ENCODE data around the gene DPM3.
"Not testable (repeated sequence)": the region's sequence is repeated elsewhere in the genome, so short reads cannot be mapped to it uniquely, and the experiment has no call there.

Gene DPM3

GRCh38 chr1:155168456-155169210 is 28.3 kb upstream of the DPM3 start:
- Histone ChIP-seq H3K27ac (ENCODE audit: low read depth, low read length) (no peak overlapping the region), H3K27me3 (ENCODE audit: control insufficient read depth in 1 of 2, insufficient read depth in 2 of 2, low read length in 2 of 2) (no peaks in the 10 kb centered on the region), H3K36me3 (ENCODE audit: control insufficient read depth in 1 of 2, insufficient read depth in 2 of 2, low read length in 2 of 2) (peaks cover 0 to 19% of the 10 kb centered on the region in 2 donors), H3K4me3 (ENCODE audit: low read depth in 1 of 2, low read length in 2 of 2) (no peak overlapping the region), H3K4me1 (ENCODE audit: control insufficient read depth in 1 of 2, insufficient read depth in 2 of 2, low read length in 2 of 2) (peaks cover 16 to 20% of the 10 kb centered on the region in 2 donors), H3K9ac (ENCODE audit: low read depth in 1 of 2, low read length in 2 of 2) (no peak overlapping the region), H3K9me3 (ENCODE audit: control insufficient read depth in 1 of 2, low read length in 2 of 2) (no peaks in the 10 kb centered on the region)

GRCh38 chr1:155168105-155168445 is 27.7 kb upstream of the DPM3 start:
- peaks cover 0 to 19% of the 10 kb centered on the region in 2 donors for H3K36me3 ChIP-seq (ENCODE audit: control insufficient read depth in 1 of 2, insufficient read depth in 2 of 2, low read length in 2 of 2)

GRCh38 chr1:155167166-155168104 is 27.1 kb upstream of the DPM3 start:
- Histone ChIP-seq H3K9ac (ENCODE audit: low read depth in 1 of 2, low read length in 2 of 2) (no peak overlapping the region), H3K9me3 (ENCODE audit: control insufficient read depth in 1 of 2, low read length in 2 of 2) (no peaks in the 10 kb centered on the region), H3K27me3 (ENCODE audit: control insufficient read depth in 1 of 2, insufficient read depth in 2 of 2, low read length in 2 of 2) (no peaks in the 10 kb centered on the region), H3K36me3 (ENCODE audit: control insufficient read depth in 1 of 2, insufficient read depth in 2 of 2, low read length in 2 of 2) (peaks cover 0 to 19% of the 10 kb centered on the region in 2 donors), H3K4me1 (ENCODE audit: control insufficient read depth in 1 of 2, insufficient read depth in 2 of 2, low read length in 2 of 2) (peaks cover 12 to 15% of the 10 kb centered on the region in 2 donors), H3K27ac (ENCODE audit: low read depth, low read length) (no peak overlapping the region), H3K4me3 (ENCODE audit: low read depth in 1 of 2, low read length in 2 of 2) (peak overlapping the region; percentile 14 to 46)

More at GRCh38 chr1:155168105-155168445, 27.7 kb upstream of the DPM3 start:
- H3K27ac ChIP-seq (ENCODE audit: low read depth, low read length); H3K4me3 ChIP-seq (ENCODE audit: low read depth in 1 of 2, low read length in 2 of 2); H3K27me3 ChIP-seq (ENCODE audit: control insufficient read depth in 1 of 2, insufficient read depth in 2 of 2, low read length in 2 of 2); H3K9me3 ChIP-seq (ENCODE audit: control insufficient read depth in 1 of 2, low read length in 2 of 2); H3K9ac ChIP-seq (ENCODE audit: low read depth in 1 of 2, low read length in 2 of 2): not testable (repeated sequence)
- H3K4me1 ChIP-seq (ENCODE audit: control insufficient read depth in 1 of 2, insufficient read depth in 2 of 2, low read length in 2 of 2) = peaks cover 12 to 17% of the 10 kb centered on the region in 2 donors

DNA sequence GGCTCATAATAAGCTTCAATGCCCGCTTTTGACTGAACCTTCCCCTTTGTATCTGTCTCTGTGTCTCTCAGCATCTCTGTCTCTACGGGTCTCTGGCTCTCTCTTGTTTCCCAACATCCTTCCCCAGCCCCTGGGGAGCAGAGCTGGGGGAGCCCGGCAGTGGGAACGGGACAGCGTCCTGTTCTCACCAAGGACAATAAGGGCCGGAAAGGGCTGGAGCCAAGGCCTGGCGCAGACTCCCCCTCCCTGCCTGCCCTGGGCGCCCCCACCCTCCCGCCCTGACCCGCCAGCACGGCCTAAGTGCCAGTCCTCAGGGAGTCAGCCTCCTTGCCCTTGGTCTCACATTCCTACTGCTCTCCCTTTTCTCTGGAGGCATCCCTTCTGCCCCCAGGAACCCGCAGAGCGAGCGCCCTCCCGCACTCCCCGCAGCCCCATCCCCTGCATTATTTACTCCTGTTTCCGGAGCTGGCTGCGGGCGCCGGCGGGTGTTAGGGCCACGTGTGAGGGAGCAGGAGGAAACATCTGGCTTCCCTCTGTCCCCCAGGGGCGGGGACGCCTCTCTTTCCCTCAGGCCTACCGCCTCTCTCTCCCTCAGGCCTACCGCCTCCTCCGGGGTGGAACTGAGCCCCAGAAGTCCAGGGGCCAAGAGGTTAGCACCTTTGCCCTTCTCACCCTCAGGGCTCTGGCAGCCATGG is 26.3 kb upstream of the DPM3 start:
- Histone ChIP-seq H3K4me3 (ENCODE audit: low read depth in 1 of 2, low read length in 2 of 2) (no peak overlapping the region), H3K9me3 (ENCODE audit: control insufficient read depth in 1 of 2, low read length in 2 of 2) (no peaks in the 10 kb centered on the region), H3K4me1 (ENCODE audit: control insufficient read depth in 1 of 2, insufficient read depth in 2 of 2, low read length in 2 of 2) (peaks cover 5 to 8% of the 10 kb centered on the region in 2 donors), H3K27ac (ENCODE audit: low read depth, low read length) (no peak overlapping the region), H3K9ac (ENCODE audit: low read depth in 1 of 2, low read length in 2 of 2) (no peak overlapping the region), H3K36me3 (ENCODE audit: control insufficient read depth in 1 of 2, insufficient read depth in 2 of 2, low read length in 2 of 2) (peaks cover 0 to 19% of the 10 kb centered on the region in 2 donors), H3K27me3 (ENCODE audit: control insufficient read depth in 1 of 2, insufficient read depth in 2 of 2, low read length in 2 of 2) (no peaks in the 10 kb centered on the region)

DNA sequence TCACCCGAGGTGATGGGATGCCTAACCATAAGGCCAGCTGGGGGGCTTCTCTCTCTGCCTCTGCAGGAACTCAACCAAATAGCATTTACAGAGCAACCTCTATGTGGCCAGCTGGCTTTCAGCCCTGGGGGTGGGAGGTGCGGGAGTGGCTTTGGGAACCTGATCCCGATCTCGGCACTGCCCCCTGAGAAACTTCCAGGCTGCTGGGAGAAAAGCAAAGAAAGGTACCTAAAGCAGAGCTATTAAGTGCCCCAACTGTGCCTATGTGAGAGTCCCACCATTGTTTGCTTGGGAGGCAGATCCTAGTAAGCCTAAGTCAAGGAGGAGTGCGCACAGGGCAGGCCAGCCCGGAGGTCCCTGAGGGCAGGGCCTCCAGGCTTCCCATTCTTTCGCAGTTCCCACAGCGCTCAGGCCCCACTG is 25.7 kb upstream of the DPM3 start:
- no peaks in the 10 kb centered on the region for H3K9me3 ChIP-seq (ENCODE audit: control insufficient read depth in 1 of 2, low read length in 2 of 2)
- peaks cover 0 to 19% of the 10 kb centered on the region in 2 donors for H3K36me3 ChIP-seq (ENCODE audit: control insufficient read depth in 1 of 2, insufficient read depth in 2 of 2, low read length in 2 of 2)
- H3K4me3 ChIP-seq (ENCODE audit: low read depth in 1 of 2, low read length in 2 of 2) = no peak overlapping the region
- H3K27me3 ChIP-seq (ENCODE audit: control insufficient read depth in 1 of 2, insufficient read depth in 2 of 2, low read length in 2 of 2) = no peaks in the 10 kb centered on the region
- H3K27ac ChIP-seq (ENCODE audit: low read depth, low read length) = no peak overlapping the region
- no peak overlapping the region for H3K9ac ChIP-seq (ENCODE audit: low read depth in 1 of 2, low read length in 2 of 2)
- H3K4me1 ChIP-seq (ENCODE audit: control insufficient read depth in 1 of 2, insufficient read depth in 2 of 2, low read length in 2 of 2) = peaks cover 5 to 8% of the 10 kb centered on the region in 2 donors

DNA sequence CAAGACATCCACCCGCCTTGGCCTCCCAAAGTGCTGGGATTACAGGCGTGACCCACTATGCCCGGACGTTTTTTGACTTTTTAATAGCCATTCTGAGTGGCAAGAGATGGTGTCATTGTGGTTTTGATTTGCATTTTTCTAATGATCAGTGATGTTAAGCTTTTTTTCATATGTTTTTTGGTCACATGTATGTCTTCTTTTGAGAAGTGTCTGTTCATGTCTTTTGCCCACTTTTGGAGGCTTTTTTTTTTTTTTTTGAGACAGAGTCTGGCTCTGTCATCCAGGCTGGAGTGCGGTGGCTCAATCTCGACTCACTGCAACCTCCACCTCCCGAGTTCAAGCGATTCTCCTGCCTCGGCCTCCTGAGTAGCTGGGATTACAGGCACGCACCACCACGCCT is 24.3 kb upstream of the DPM3 start:
- not testable (repeated sequence) for H3K4me1 ChIP-seq (ENCODE audit: control insufficient read depth in 1 of 2, insufficient read depth in 2 of 2, low read length in 2 of 2); H3K9ac ChIP-seq (ENCODE audit: low read depth in 1 of 2, low read length in 2 of 2); H3K27ac ChIP-seq (ENCODE audit: low read depth, low read length); H3K9me3 ChIP-seq (ENCODE audit: control insufficient read depth in 1 of 2, low read length in 2 of 2); H3K27me3 ChIP-seq (ENCODE audit: control insufficient read depth in 1 of 2, insufficient read depth in 2 of 2, low read length in 2 of 2); H3K4me3 ChIP-seq (ENCODE audit: low read depth in 1 of 2, low read length in 2 of 2)
- H3K36me3 ChIP-seq (ENCODE audit: control insufficient read depth in 1 of 2, insufficient read depth in 2 of 2, low read length in 2 of 2) = peaks cover 0 to 12% of the 10 kb centered on the region in 2 donors

- H3K9ac ChIP-seq (ENCODE audit: low read depth in 1 of 2, low read length in 2 of 2); H3K4me1 ChIP-seq (ENCODE audit: control insufficient read depth in 1 of 2, insufficient read depth in 2 of 2, low read length in 2 of 2); H3K4me3 ChIP-seq (ENCODE audit: low read depth in 1 of 2, low read length in 2 of 2): not testable (repeated sequence)
These were observed 23.5 kb upstream of the DPM3 start for GRCh38 chr1:155163785-155164184.

DNA sequence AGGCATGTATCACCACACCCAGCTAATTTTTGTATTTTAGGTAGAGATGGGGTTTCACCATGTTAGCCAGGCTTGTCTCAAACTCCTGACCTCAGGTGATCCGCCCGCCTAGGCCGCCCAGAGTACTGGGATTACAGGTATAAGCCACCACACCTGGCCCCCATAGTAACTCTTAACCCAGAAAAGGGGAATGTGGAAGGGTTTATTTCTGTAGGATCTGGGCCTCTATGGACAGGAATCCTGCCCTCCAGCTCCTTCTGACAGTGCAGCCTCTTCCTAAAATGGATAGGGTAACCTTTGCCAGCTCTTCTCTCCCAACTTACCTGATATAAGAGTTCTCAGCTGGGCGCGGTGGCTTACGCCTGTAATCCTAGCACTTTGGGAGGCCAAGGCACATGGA is 22.3 kb upstream of the DPM3 start:
- H3K9me3 ChIP-seq (ENCODE audit: control insufficient read depth in 1 of 2, low read length in 2 of 2); H3K36me3 ChIP-seq (ENCODE audit: control insufficient read depth in 1 of 2, insufficient read depth in 2 of 2, low read length in 2 of 2); H3K9ac ChIP-seq (ENCODE audit: low read depth in 1 of 2, low read length in 2 of 2); H3K27ac ChIP-seq (ENCODE audit: low read depth, low read length); H3K27me3 ChIP-seq (ENCODE audit: control insufficient read depth in 1 of 2, insufficient read depth in 2 of 2, low read length in 2 of 2); H3K4me3 ChIP-seq (ENCODE audit: low read depth in 1 of 2, low read length in 2 of 2); H3K4me1 ChIP-seq (ENCODE audit: control insufficient read depth in 1 of 2, insufficient read depth in 2 of 2, low read length in 2 of 2): not testable (repeated sequence)

More at GRCh38 chr1:155163785-155164184, 23.5 kb upstream of the DPM3 start:
- not testable (repeated sequence) for H3K27me3 ChIP-seq (ENCODE audit: control insufficient read depth in 1 of 2, insufficient read depth in 2 of 2, low read length in 2 of 2); H3K9me3 ChIP-seq (ENCODE audit: control insufficient read depth in 1 of 2, low read length in 2 of 2); H3K27ac ChIP-seq (ENCODE audit: low read depth, low read length); H3K36me3 ChIP-seq (ENCODE audit: control insufficient read depth in 1 of 2, insufficient read depth in 2 of 2, low read length in 2 of 2)

GRCh38 chr1:155160128-155160527 is 19.8 kb upstream of the DPM3 start:
- no peak overlapping the region for H3K4me3 ChIP-seq (ENCODE audit: low read depth in 1 of 2, low read length in 2 of 2)
- H3K27ac ChIP-seq (ENCODE audit: low read depth, low read length) = no peak overlapping the region
- H3K4me1 ChIP-seq (ENCODE audit: control insufficient read depth in 1 of 2, insufficient read depth in 2 of 2, low read length in 2 of 2) = no peaks in the 10 kb centered on the region
- H3K9me3 ChIP-seq (ENCODE audit: control insufficient read depth in 1 of 2, low read length in 2 of 2) = no peaks in the 10 kb centered on the region
- H3K9ac ChIP-seq (ENCODE audit: low read depth in 1 of 2, low read length in 2 of 2) = no peak overlapping the region
- H3K36me3 ChIP-seq (ENCODE audit: control insufficient read depth in 1 of 2, insufficient read depth in 2 of 2, low read length in 2 of 2) = no peaks in the 10 kb centered on the region
- H3K27me3 ChIP-seq (ENCODE audit: control insufficient read depth in 1 of 2, insufficient read depth in 2 of 2, low read length in 2 of 2) = no peaks in the 10 kb centered on the region

DNA sequence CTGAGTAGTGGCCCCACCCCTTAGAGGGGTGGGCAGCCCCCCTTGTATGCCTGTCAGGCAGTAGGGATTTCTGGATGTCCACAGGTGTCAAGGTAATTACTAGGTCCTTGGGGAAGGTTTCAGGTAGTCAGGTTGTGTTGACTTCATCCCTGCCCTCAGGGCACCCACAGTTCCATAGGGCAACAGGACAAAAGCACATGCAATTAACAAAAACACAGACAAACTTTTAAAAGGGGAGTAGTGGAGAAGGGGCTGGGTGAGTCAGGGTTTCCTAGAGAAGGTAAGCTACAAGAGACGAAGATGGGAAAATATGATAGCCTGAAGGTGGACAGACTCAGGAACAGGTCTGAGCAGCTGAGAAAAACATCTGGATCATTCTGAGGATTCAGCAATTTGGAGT is 18.7 kb upstream of the DPM3 start:
- Histone ChIP-seq H3K4me1 (ENCODE audit: control insufficient read depth in 1 of 2, insufficient read depth in 2 of 2, low read length in 2 of 2) (no peaks in the 10 kb centered on the region), H3K4me3 (ENCODE audit: low read depth in 1 of 2, low read length in 2 of 2) (no peak overlapping the region), H3K9ac (ENCODE audit: low read depth in 1 of 2, low read length in 2 of 2) (no peak overlapping the region), H3K27me3 (ENCODE audit: control insufficient read depth in 1 of 2, insufficient read depth in 2 of 2, low read length in 2 of 2) (no peaks in the 10 kb centered on the region), H3K27ac (ENCODE audit: low read depth, low read length) (no peak overlapping the region), H3K36me3 (ENCODE audit: control insufficient read depth in 1 of 2, insufficient read depth in 2 of 2, low read length in 2 of 2) (no peaks in the 10 kb centered on the region), H3K9me3 (ENCODE audit: control insufficient read depth in 1 of 2, low read length in 2 of 2) (no peaks in the 10 kb centered on the region)

Data from duodenal mucosa (tissue), 2 donors.